Naive thymus-derived CD4-positive, alpha-beta T cell (primary cell): ENCODE results near the gene ZDHHC13. TPM values are rescaled to one million over a fixed set of nuclear protein-coding genes. Genes with fewer than 3 reads are reported as not detected.

Source experiments
- ATAC-seq: fragments of 150-1000 bp; cut with Tn5 transposase; 2 replicates; pipeline ENCODE4 v1.10.0; 2021; ENCODE audit warnings: mild to moderate bottlenecking, moderate library complexity
- CTCF ChIA-PET: fragments of 350-600 bp; sonication (Branson Sonifier 250); formaldehyde crosslinking; loops from one replicate; lab custom pipeline; 2021; ENCODE audit warnings: antibody characterized with exemption; lab: Charles Lee
- POLR2A ChIA-PET: fragments of 350-600 bp; sonication (Branson Sonifier 250); formaldehyde crosslinking; loops from one replicate; lab custom pipeline; 2021; ENCODE audit warnings: antibody characterized with exemption, inconsistent platforms; lab: Charles Lee
- DNase-seq, 9 donors: peaks; one replicate each; pipeline versions ENCODE4 v3.0.0 to v3.0.0-alpha.2; 2020 to 2022; ENCODE audit warnings: mixed read lengths in 1 of 9
- H3K27ac ChIP-seq: one replicate; pipeline ENCODE4 v1.7.0; 2013; ENCODE audit warnings: mild to moderate bottlenecking, low read depth, low read length, moderate library complexity
- H3K27me3 ChIP-seq, 2 donors: one replicate each; pipeline ENCODE4 v1.7.0; 2013; ENCODE audit warnings: low read length in 2 of 2, mild to moderate bottlenecking in 2 of 2, moderate library complexity in 2 of 2; ENCODE audit not compliant: control insufficient read depth in 2 of 2, insufficient read depth in 2 of 2
- H3K36me3 ChIP-seq, 3 experiments: 1 replicate in 2 of 3; 2 replicates in 1 of 3; pipeline ENCODE4 v1.7.0; 2013; ENCODE audit warnings: low read length in 3 of 3, mild to moderate bottlenecking in 3 of 3, moderate library complexity in 1 of 3; ENCODE audit not compliant: insufficient read depth in 3 of 3, control insufficient read depth in 2 of 3
- H3K4me1 ChIP-seq, 2 donors: one replicate each; pipeline ENCODE4 v1.7.0; 2013; ENCODE audit warnings: low read length in 2 of 2, mild to moderate bottlenecking in 2 of 2, moderate library complexity in 1 of 2; ENCODE audit not compliant: control insufficient read depth in 2 of 2, insufficient read depth in 2 of 2
- H3K4me3 ChIP-seq: 2 replicates; pipeline ENCODE4 v1.7.0; 2013; ENCODE audit warnings: mild to moderate bottlenecking, low read length
- H3K9me3 ChIP-seq, 3 experiments: 1 replicate in 2 of 3; 2 replicates in 1 of 3; pipeline ENCODE4 v1.7.0; 2013; ENCODE audit warnings: low read length in 3 of 3; ENCODE audit not compliant: control insufficient read depth in 2 of 3
- H3K27ac Mint-ChIP-seq, 9 donors: one replicate each; pipeline ENCODE4 v1.8.0; 2020 to 2022; ENCODE audit warnings: mixed read lengths in 9 of 9, mild to moderate bottlenecking in 8 of 9, moderate library complexity in 5 of 9, inconsistent platforms in 2 of 9
- H3K27me3 Mint-ChIP-seq, 5 donors: one replicate each; pipeline ENCODE4 v1.8.0; 2021 to 2022; ENCODE audit warnings: mixed read lengths in 5 of 5, mild to moderate bottlenecking in 1 of 5
- H3K36me3 Mint-ChIP-seq, 5 donors: one replicate each; pipeline ENCODE4 v1.8.0; 2020 to 2022; ENCODE audit warnings: mixed read lengths in 5 of 5, mild to moderate bottlenecking in 3 of 5, inconsistent platforms in 1 of 5
- H3K4me1 Mint-ChIP-seq, 7 donors: one replicate each; pipeline ENCODE4 v1.8.0; 2020 to 2022; ENCODE audit warnings: mixed read lengths in 7 of 7, mild to moderate bottlenecking in 3 of 7, inconsistent platforms in 1 of 7
- H3K4me3 Mint-ChIP-seq, 10 donors: one replicate each; pipeline ENCODE4 v1.8.0; 2020 to 2022; ENCODE audit warnings: mild to moderate bottlenecking in 10 of 10, mixed read lengths in 10 of 10, moderate library complexity in 6 of 10, inconsistent platforms in 2 of 10
- H3K9me3 Mint-ChIP-seq, 11 donors: one replicate each; pipeline ENCODE4 v1.8.0; 2020 to 2022; ENCODE audit warnings: mixed read lengths in 11 of 11, mild to moderate bottlenecking in 4 of 11, inconsistent platforms in 1 of 11, moderate library complexity in 1 of 11
- intact Hi-C, 2 donors: fragments of 100-400 bp; cut with micrococcal nuclease; formaldehyde crosslinking; loops; one replicate each; pipeline ENCODE4 v1.15.1; 2023
- polyA plus RNA-seq, 2 donors: library from polyadenylated mRNA; unstranded; fragments of 300-500 nt; fragmentation: Illumina TruSeq; gene quantifications; one replicate each; pipeline ENCODE4 v1.2.3, GENCODE V29; 2021
- total RNA-seq, 6 experiments: library from RNA in 5 of 6; stranded (reverse) in 5 of 6; gene quantifications; 1 replicate in 5 of 6; 2 replicates in 1 of 6; pipeline ENCODE4 v1.2.3 and lab custom pipeline; 2021 to 2026

Gene ZDHHC13
- total and polyA plus RNA-seq, 7 experiments from 2014 or later: 6.8 to 21.3 (median 10.2) TPM

- DNase-seq (no peak), ATAC-seq (no peak)
- intact Hi-C loops: no loop called here
- H3K36me3 ChIP-seq: peaks cover 5 to 22% (median 6%) of the 10 kb centered on the region in 3 experiments
- no peaks in the 10 kb centered on the region for H3K4me1 ChIP-seq
- H3K27me3 Mint-ChIP-seq: no peaks in the 10 kb centered on the region
- peaks cover 27 to 82% (median 37%) of the 10 kb centered on the region in 5 donors for H3K36me3 Mint-ChIP-seq
- H3K4me1 Mint-ChIP-seq: peaks cover 0 to 18% (median 0%) of the 10 kb centered on the region in 7 donors
- H3K27me3 ChIP-seq: no peaks in the 10 kb centered on the region
- H3K27ac Mint-ChIP-seq: no peak overlapping the region
- H3K27ac ChIP-seq: no peak overlapping the region
- ChIA-PET POLR2A (no interaction called here), CTCF (no interaction called here)
- no peaks in the 10 kb centered on the region for H3K9me3 Mint-ChIP-seq
- no peak overlapping the region for H3K4me3 Mint-ChIP-seq
- no peak overlapping the region for H3K4me3 ChIP-seq
- no peaks in the 10 kb centered on the region for H3K9me3 ChIP-seq
These were observed 43.9 kb downstream of the ZDHHC13 start for GRCh38 chr11:19160847-19161246.

DNA sequence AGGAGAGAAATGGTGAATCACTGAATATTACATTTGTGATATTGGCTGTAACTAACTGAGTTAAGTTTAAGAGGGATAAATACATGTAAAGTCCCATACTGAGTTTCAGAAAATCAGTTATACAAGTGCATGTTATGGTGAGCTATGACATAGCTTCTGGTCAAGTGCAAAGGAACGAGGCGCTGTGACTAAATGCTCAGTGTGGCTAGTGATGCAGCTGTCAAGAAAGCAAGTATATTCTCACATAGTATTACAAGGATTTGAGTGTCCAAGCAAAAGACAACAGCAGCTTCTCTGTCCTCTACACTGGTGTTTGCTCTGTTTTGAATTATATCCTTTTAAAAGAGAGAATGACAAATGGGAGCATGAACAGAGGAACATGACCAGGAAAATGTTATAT is 44.7 kb downstream of the ZDHHC13 start:
- intact Hi-C loops: no loop called here

GRCh38 chr11:19162951-19163505 is 46.1 kb downstream of the ZDHHC13 start:
- H3K4me1 Mint-ChIP-seq: peaks cover 0 to 18% (median 0%) of the 10 kb centered on the region in 7 donors
- H3K4me3 ChIP-seq: no peak overlapping the region
- H3K4me1 ChIP-seq: no peaks in the 10 kb centered on the region
- CTCF ChIA-PET: no interaction called here
- ATAC-seq: no peak
- no peak overlapping the region for H3K27ac Mint-ChIP-seq
- intact Hi-C loops: no loop called here
- no peak overlapping the region for H3K4me3 Mint-ChIP-seq
- no peaks in the 10 kb centered on the region for H3K27me3 Mint-ChIP-seq
- no peaks in the 10 kb centered on the region for H3K9me3 ChIP-seq
- H3K27ac ChIP-seq: no peak overlapping the region
- H3K36me3 ChIP-seq: peaks cover 5 to 35% (median 6%) of the 10 kb centered on the region in 3 experiments
- POLR2A ChIA-PET: no interaction called here
- H3K9me3 Mint-ChIP-seq: no peaks in the 10 kb centered on the region
- H3K27me3 ChIP-seq: no peaks in the 10 kb centered on the region
- no peak for DNase-seq
- peaks cover 25 to 87% (median 37%) of the 10 kb centered on the region in 5 donors for H3K36me3 Mint-ChIP-seq

More for the DNA sequence above, 44.7 kb downstream of the ZDHHC13 start:
- no peaks in the 10 kb centered on the region for H3K4me1 ChIP-seq
- ChIA-PET CTCF (no interaction called here), POLR2A (interaction anchor here (0.5 kb wide), 1 partner anchor 27 kb away, joined by 3 read pairs; no protein-coding TSS in a partner anchor)
- Mint-ChIP-seq H3K27me3 (no peaks in the 10 kb centered on the region), H3K4me1 (peaks cover 0 to 18% (median 0%) of the 10 kb centered on the region in 7 donors), H3K36me3 (peaks cover 26 to 84% (median 39%) of the 10 kb centered on the region in 5 donors), H3K9me3 (no peaks in the 10 kb centered on the region), H3K4me3 (no peak overlapping the region), H3K27ac (no peak overlapping the region)
- no peak overlapping the region for H3K27ac ChIP-seq
- no peak for ATAC-seq
- no peak for DNase-seq
- H3K36me3 ChIP-seq: peaks cover 5 to 23% (median 6%) of the 10 kb centered on the region in 3 experiments
- no peaks in the 10 kb centered on the region for H3K9me3 ChIP-seq
- no peaks in the 10 kb centered on the region for H3K27me3 ChIP-seq
- no peak overlapping the region for H3K4me3 ChIP-seq

DNA sequence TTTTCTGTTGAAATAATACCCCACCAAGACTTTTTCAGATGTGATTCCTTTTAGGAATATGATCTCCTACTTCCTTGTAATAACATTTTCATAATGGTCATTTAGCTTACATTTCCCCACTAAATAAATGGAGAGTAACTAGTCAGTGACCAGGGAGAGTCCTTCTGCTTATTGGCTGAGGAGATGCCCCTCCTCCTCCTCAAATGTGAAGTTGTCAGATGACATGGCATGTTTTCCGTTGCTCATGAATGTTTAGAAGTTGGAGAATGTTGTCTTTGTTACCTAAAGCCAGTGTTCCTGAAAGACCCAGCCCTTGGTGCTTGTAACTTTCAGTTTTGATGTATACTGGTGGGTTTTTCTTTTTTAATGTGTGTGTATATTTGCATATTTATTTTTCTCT is 46.6 kb downstream of the ZDHHC13 start:
- H3K27me3 ChIP-seq: no peaks in the 10 kb centered on the region
- no peaks in the 10 kb centered on the region for H3K9me3 ChIP-seq
- H3K4me1 ChIP-seq: no peaks in the 10 kb centered on the region
- Mint-ChIP-seq H3K9me3 (no peaks in the 10 kb centered on the region), H3K4me1 (peaks cover 0 to 18% (median 0%) of the 10 kb centered on the region in 7 donors), H3K27me3 (no peaks in the 10 kb centered on the region), H3K4me3 (no peak overlapping the region), H3K27ac (no peak overlapping the region), H3K36me3 (peaks cover 30 to 91% (median 43%) of the 10 kb centered on the region in 5 donors)
- peaks cover 5 to 40% (median 6%) of the 10 kb centered on the region in 3 experiments for H3K36me3 ChIP-seq
- DNase-seq: no peak
- H3K4me3 ChIP-seq: no peak overlapping the region
- POLR2A ChIA-PET: no interaction called here
- CTCF ChIA-PET: no interaction called here
- ATAC-seq: no peak
- intact Hi-C loops: no loop called here
- H3K27ac ChIP-seq: no peak overlapping the region

- H3K9me3 ChIP-seq: no peaks in the 10 kb centered on the region
- H3K27ac ChIP-seq: no peak overlapping the region
- H3K4me1 ChIP-seq: no peaks in the 10 kb centered on the region
- POLR2A ChIA-PET: no interaction called here
- CTCF ChIA-PET: no interaction called here
- no peaks in the 10 kb centered on the region for H3K9me3 Mint-ChIP-seq
- intact Hi-C loops: no loop called here
- H3K4me3 Mint-ChIP-seq: no peak overlapping the region
- no peak overlapping the region for H3K27ac Mint-ChIP-seq
- peaks cover 5 to 47% (median 6%) of the 10 kb centered on the region in 3 experiments for H3K36me3 ChIP-seq
- no peaks in the 10 kb centered on the region for H3K27me3 ChIP-seq
- DNase-seq: no peak
- no peak overlapping the region for H3K4me3 ChIP-seq
- no peaks in the 10 kb centered on the region for H3K27me3 Mint-ChIP-seq
- peaks cover 0 to 18% (median 0%) of the 10 kb centered on the region in 7 donors for H3K4me1 Mint-ChIP-seq
- peaks cover 26 to 92% (median 41%) of the 10 kb centered on the region in 5 donors for H3K36me3 Mint-ChIP-seq
- no peak for ATAC-seq
These were observed 47.4 kb downstream of the ZDHHC13 start for GRCh38 chr11:19164230-19164855.

- CTCF ChIA-PET: no interaction called here
- DNase-seq (no peak), ATAC-seq (no peak)
- Histone ChIP-seq H3K4me3 (no peak overlapping the region), H3K9me3 (no peaks in the 10 kb centered on the region), H3K27me3 (no peaks in the 10 kb centered on the region), H3K4me1 (no peaks in the 10 kb centered on the region), H3K27ac (no peak overlapping the region), H3K36me3 (peaks cover 5 to 51% (median 6%) of the 10 kb centered on the region in 3 experiments)
- H3K4me3 Mint-ChIP-seq: no peak overlapping the region
- intact Hi-C loops: no loop called here
- POLR2A ChIA-PET: no interaction called here
- H3K4me1 Mint-ChIP-seq: peaks cover 0 to 18% (median 0%) of the 10 kb centered on the region in 7 donors
- peaks cover 22 to 92% (median 44%) of the 10 kb centered on the region in 5 donors for H3K36me3 Mint-ChIP-seq
- H3K9me3 Mint-ChIP-seq: no peaks in the 10 kb centered on the region
- no peak overlapping the region for H3K27ac Mint-ChIP-seq
- no peaks in the 10 kb centered on the region for H3K27me3 Mint-ChIP-seq
These were observed 47.9 kb downstream of the ZDHHC13 start for GRCh38 chr11:19164881-19165280.
